ENCODE measurements around the gene SFMBT2. TPM values are rescaled to one million over a fixed set of nuclear protein-coding genes. Genes with fewer than 3 reads are reported as not detected.
"Not testable (repeated sequence)": the region's sequence is repeated elsewhere in the genome, so short reads cannot be mapped to it uniquely, and the experiment has no call there.

SFMBT2 gene
- total RNA-seq, 4 donors from 2014 or later, result 2.6 to 26.4 (median 4.5) TPM

GRCh38 chr10:7218968-7219367 is 191.9 kb downstream of the SFMBT2 start:
- H3K27me3 ChIP-seq, result no peaks in the 10 kb centered on the region
- H3K4me3 ChIP-seq, result no peak overlapping the region
- H3K4me1 ChIP-seq, result no peaks in the 10 kb centered on the region
- TF ChIP-seq, protein P1, sequence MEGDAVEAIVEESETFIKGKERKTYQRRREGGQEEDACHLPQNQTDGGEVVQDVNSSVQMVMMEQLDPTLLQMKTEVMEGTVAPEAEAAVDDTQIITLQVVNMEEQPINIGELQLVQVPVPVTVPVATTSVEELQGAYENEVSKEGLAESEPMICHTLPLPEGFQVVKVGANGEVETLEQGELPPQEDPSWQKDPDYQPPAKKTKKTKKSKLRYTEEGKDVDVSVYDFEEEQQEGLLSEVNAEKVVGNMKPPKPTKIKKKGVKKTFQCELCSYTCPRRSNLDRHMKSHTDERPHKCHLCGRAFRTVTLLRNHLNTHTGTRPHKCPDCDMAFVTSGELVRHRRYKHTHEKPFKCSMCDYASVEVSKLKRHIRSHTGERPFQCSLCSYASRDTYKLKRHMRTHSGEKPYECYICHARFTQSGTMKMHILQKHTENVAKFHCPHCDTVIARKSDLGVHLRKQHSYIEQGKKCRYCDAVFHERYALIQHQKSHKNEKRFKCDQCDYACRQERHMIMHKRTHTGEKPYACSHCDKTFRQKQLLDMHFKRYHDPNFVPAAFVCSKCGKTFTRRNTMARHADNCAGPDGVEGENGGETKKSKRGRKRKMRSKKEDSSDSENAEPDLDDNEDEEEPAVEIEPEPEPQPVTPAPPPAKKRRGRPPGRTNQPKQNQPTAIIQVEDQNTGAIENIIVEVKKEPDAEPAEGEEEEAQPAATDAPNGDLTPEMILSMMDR (IDR thresholded peaks at IDR 0.05), result no peak
- no peak for TF ChIP-seq POLR2A (IDR thresholded peaks at IDR 0.05)
- H3K27ac ChIP-seq, result no peak overlapping the region
- peaks cover 0 to 4% (median 0%) of the 10 kb centered on the region in 4 donors for H3K9me3 ChIP-seq
- no peaks in the 10 kb centered on the region for H3K36me3 ChIP-seq
- DNase-seq, result no peak

- H3K27ac ChIP-seq, DNase-seq, H3K4me3 ChIP-seq, H3K4me1 ChIP-seq, H3K36me3 ChIP-seq, H3K9me3 ChIP-seq, H3K27me3 ChIP-seq: not testable (repeated sequence)
Observed at GRCh38 chr10:7212696-7213095, 198.1 kb downstream of the SFMBT2 start.

- peaks cover 0 to 5% (median 0%) of the 10 kb centered on the region in 3 donors for H3K36me3 ChIP-seq
- TF ChIP-seq, protein P1 (IDR thresholded peaks at IDR 0.05), result no peak
- TF ChIP-seq POLR2A (IDR thresholded peaks at IDR 0.05), result no peak
- DNase-seq, result no peak
- H3K4me3 ChIP-seq, result no peak overlapping the region
- no peaks in the 10 kb centered on the region for H3K27me3 ChIP-seq
- no peaks in the 10 kb centered on the region for H3K4me1 ChIP-seq
- no peak overlapping the region for H3K27ac ChIP-seq
- H3K9me3 ChIP-seq, result no peaks in the 10 kb centered on the region
Observed at GRCh38 chr10:7211857-7212577, 198.8 kb downstream of the SFMBT2 start.

GRCh38 chr10:7210516-7210915 is 200.3 kb downstream of the SFMBT2 start:
- H3K27ac ChIP-seq, result no peak overlapping the region
- no peak overlapping the region for H3K4me3 ChIP-seq
- H3K4me1 ChIP-seq, result no peaks in the 10 kb centered on the region
- H3K36me3 ChIP-seq, result peaks cover 0 to 5% (median 0%) of the 10 kb centered on the region in 3 donors
- H3K9me3 ChIP-seq, result no peaks in the 10 kb centered on the region
- DNase-seq, result no peak
- no peaks in the 10 kb centered on the region for H3K27me3 ChIP-seq
- TF ChIP-seq POLR2A (IDR thresholded peaks at IDR 0.05), result no peak
- TF ChIP-seq, protein P1 (IDR thresholded peaks at IDR 0.05), result no peak

- H3K36me3 ChIP-seq, result peaks cover 0 to 5% (median 0%) of the 10 kb centered on the region in 3 donors
- no peaks in the 10 kb centered on the region for H3K27me3 ChIP-seq
- no peaks in the 10 kb centered on the region for H3K4me1 ChIP-seq
- H3K9me3 ChIP-seq, result no peaks in the 10 kb centered on the region
- no peak overlapping the region for H3K4me3 ChIP-seq
- no peak overlapping the region for H3K27ac ChIP-seq
- DNase-seq, result no peak
- TF ChIP-seq POLR2A (IDR thresholded peaks at IDR 0.05), result no peak
- TF ChIP-seq, protein P1 (IDR thresholded peaks at IDR 0.05), result no peak
Observed at GRCh38 chr10:7209458-7209857, 201.4 kb downstream of the SFMBT2 start.

- Histone ChIP-seq H3K27me3 (no peaks in the 10 kb centered on the region), H3K27ac (no peak overlapping the region), H3K4me1 (no peaks in the 10 kb centered on the region), H3K9me3 (no peaks in the 10 kb centered on the region), H3K36me3 (peaks cover 0 to 5% (median 0%) of the 10 kb centered on the region in 3 donors), H3K4me3 (no peak overlapping the region)
- TF ChIP-seq POLR2A (IDR thresholded peaks at IDR 0.05), result no peak
- TF ChIP-seq, protein P1 (IDR thresholded peaks at IDR 0.05), result no peak
- DNase-seq, result no peak
Observed at GRCh38 chr10:7206412-7207100, 204.3 kb downstream of the SFMBT2 start.
